SU-DHL-6 (cell line): ENCODE data around the gene PNPLA6.

ENCODE experiments used
- CTCF ChIP-seq: fragments of 200-600 bp; sonication (generic); IDR thresholded peaks from one replicate; pipeline ENCODE4 v1.5.1; 2017; ENCODE audit warnings: antibody characterized with exemption, mild to moderate bottlenecking, low read length, moderate library complexity; ENCODE audit not compliant: insufficient read depth, poor library complexity, severe bottlenecking
- EZH2phosphoT487 ChIP-seq: fragments of 200-600 bp; sonication (generic), shearing (Covaris generic); conservative IDR thresholded peaks from 2 replicates; pipeline ENCODE4 v1.6.1; 2018; ENCODE audit warnings: mild to moderate bottlenecking, antibody characterized with exemption, low read length, moderate library complexity, mixed read lengths

GRCh38 chr19:7526059-7526929 lies 9.2 kb upstream of the PNPLA6 start:
- TF ChIP-seq CTCF (no peak), EZH2phosphoT487 (no peak)
